Fibroblast of skin of right quadriceps (primary cell): ENCODE data around the gene TRAK1.

Experiments
- DNase-seq: peaks from one replicate; pipeline ENCODE4 v3.0.0-alpha.2; 2013

Gene TRAK1

DNA sequence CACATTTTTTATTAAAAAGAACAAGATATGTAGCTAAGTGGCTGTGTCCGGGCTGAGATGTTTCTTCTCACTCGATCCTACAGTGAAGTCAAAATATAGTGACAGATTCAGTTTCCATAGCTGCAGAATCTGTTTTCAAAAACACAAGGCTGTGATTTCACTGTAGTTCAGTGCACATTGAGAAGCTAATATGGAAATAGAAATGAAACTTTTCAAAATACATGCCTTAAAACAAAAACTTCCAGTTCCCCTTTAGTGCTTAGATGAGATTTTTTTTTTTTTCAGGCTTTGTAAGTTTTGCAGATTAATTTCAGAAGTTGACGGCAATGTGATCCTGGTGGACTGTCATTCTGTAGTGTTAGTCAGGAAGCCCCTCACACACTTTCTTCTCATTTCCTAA, 23.8 kb upstream of the TRAK1 start:
- peak; percentile 67 for DNase-seq

- DNase-seq = no peak
Observed at GRCh38 chr3:42068303-42069088, 22.7 kb upstream of the TRAK1 start.

GRCh38 chr3:42070089-42070488, 21.1 kb upstream of the TRAK1 start:
- DNase-seq = no peak

GRCh38 chr3:42070524-42070923, 20.6 kb upstream of the TRAK1 start:
- DNase-seq = no peak

- peak; percentile 82 for DNase-seq
Observed at GRCh38 chr3:42071904-42072812, 19.0 kb upstream of the TRAK1 start.

- no peak for DNase-seq
Observed at GRCh38 chr3:42072831-42073301, 18.3 kb upstream of the TRAK1 start.

GRCh38 chr3:42077785-42078184, 13.4 kb upstream of the TRAK1 start:
- no peak for DNase-seq

DNA sequence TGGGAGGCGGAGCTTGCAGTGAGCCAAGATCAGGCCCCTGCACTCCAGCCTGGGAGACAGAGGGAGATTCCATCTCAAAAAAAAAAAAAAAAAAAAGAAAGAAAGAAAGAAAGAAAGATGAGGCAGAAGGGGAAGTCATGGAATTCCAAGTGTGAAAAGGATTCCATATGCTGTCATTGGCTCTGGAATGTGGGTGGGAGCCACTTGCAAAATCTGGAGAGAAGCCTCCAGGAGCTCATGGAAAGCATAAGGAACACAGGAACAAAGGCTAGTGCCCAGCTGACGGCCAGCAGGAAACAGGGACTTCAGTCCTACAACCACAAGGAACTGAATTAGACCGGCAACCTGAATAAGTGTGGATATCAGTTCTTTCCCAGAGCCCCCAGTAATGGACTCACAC, 12.5 kb upstream of the TRAK1 start:
- peak; percentile 55 for DNase-seq

GRCh38 chr3:42079701-42080452, 11.3 kb upstream of the TRAK1 start:
- DNase-seq = no peak

- DNase-seq = peak; percentile 68
Observed at GRCh38 chr3:42080453-42080872, 10.7 kb upstream of the TRAK1 start.

- no peak for DNase-seq
Observed at GRCh38 chr3:42081838-42082473, 9.2 kb upstream of the TRAK1 start.

DNA sequence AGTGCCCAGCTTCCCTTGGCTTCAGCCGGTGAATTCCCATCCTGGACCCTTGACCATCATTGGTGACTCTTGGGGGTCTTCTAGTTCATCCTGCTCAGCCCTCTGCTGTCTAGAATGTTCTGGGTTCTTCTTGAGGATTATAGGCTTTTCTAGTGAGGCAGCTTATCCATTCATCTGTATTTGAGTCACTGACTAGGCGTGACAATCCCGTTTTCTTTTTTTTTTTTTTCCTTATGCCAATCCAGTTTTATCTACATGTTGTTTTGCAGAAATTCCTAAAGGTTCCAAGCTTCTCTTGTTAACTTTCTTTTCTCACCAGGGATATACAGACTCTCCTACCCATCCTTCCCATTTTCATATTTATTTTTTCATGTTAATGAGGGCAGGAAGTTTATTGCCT, 6.6 kb upstream of the TRAK1 start:
- no peak for DNase-seq

- no peak for DNase-seq
Observed at GRCh38 chr3:42085641-42086376, 5.3 kb upstream of the TRAK1 start.

- no peak for DNase-seq
Observed at GRCh38 chr3:42088803-42089530, 2.2 kb upstream of the TRAK1 start.

- DNase-seq = no peak
Observed at GRCh38 chr3:42092006-42092405, 849 bp downstream of the TRAK1 start.

GRCh38 chr3:42094128-42094527, 3.0 kb downstream of the TRAK1 start:
- DNase-seq = no peak

GRCh38 chr3:42094691-42095391, 3.7 kb downstream of the TRAK1 start:
- no peak for DNase-seq

- DNase-seq = no peak
Observed at GRCh38 chr3:42095540-42095939, 4.4 kb downstream of the TRAK1 start.

DNA sequence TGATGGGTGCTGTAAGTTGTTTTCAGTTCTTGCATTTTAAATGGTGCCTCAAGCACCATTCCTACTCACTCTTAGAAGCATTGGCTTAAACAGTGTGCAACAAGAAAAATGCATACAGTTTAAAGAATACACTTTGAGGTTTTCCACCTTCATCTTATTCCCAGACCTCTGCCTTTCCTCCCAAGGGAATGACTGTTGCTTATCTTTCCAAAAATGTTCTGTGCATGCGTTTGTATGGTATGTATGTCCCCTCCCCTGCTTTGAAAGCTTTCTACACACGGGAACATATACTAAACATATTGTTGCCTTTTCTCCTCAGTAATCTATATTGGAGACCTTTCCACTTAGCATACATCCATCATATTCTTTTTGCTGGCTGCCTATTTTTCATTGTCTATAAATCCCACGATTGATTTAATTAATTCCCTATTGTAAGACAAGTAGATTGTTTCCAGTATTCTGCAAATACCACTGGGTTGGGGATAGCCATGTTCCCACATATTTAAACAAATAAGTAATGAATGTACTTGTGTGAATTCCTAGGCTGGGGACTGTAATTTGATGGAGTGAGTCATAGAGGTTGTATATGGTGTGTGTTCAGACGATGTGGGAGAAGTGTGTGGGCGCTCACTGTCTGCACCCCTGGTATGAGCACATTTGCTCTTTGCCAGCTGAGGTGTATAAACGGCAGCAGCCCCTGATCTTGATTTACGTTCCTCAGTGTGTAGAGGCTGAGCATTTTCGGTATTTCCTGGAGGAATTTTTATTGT, 5.8 kb downstream of the TRAK1 start:
- peak; percentile 94 for DNase-seq

DNA sequence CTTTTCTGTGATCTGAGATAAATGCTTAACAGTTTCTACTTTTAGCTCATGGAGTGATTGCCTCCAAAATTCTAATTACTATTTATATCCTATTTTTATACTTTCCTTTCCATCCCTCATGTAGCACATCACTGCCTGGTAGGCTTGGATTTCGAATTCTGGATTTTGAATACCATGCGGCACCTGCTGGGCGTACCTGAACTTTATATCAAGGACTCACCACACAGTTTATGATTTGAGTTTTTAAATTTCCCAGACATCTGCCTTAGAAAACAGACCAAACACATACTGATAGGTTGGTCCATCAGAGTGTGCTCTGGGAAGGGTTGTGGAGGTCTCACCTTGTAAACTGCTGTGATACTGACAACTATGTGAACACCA, 6.4 kb downstream of the TRAK1 start:
- no peak for DNase-seq
